GM18870 (cell line): ENCODE data around the gene NCF1.
"Not testable (repeated sequence)": the region's sequence is repeated elsewhere in the genome, so short reads cannot be mapped to it uniquely, and the experiment has no call there.

Source experiments
- ATAC-seq: cut with Tn5 transposase; IDR thresholded peaks from one replicate; pipeline ENCODE4 v1.9.1; 2021; ENCODE audit warnings: moderate library complexity; ENCODE audit not compliant: unreplicated experiment

NCF1 gene

GRCh38 chr7:74773760-74774750 is at the start of gene NCF1:
Gene NCF1, plus strand, starts transcription at chr7:74774011. Its CDS starts 21 bp downstream, at chr7:74774032.
- peak; percentile 69 for ATAC-seq

- no peak for ATAC-seq
Measured at GRCh38 chr7:74725840-74726239, 48.0 kb upstream of the NCF1 start.

DNA sequence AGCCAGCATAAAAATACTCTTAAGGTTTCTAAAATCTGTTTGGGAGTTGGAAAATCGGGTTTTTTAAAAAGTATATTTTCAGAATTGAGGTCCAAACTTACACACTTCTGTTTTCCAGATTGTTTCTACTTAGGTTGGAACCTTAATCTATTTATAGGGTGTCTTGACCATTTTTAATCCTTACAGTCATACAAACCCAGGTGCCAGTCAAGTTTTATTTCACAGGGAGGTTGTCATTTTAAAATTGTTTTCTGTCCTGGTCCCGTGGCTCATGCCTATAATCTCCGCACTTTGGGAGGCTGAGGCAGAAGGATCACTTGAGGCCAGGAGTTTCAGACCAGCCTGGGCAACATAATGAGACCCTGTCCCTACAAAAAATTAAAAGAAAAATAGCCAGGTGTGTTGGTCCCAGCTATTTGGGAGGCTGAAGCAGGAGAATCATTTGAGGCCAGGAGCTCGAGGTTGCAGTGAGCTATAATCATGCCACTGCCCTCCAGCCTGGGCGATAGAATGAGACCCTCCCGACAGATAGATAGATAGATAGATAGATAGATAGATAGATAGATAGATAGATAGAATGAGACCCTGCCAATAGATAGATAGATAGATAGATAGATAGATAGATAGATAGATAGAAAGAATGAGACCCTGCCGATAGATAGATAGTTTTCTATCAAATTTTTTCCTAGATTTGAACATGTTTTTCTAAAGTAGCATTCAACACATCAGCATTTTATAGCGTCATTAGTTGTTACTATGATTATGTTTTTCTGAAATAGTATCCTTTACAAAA is 47.3 kb upstream of the NCF1 start:
- ATAC-seq = no peak

- not testable (repeated sequence) for ATAC-seq
Measured at GRCh38 chr7:74728686-74729085, 45.1 kb upstream of the NCF1 start.

DNA sequence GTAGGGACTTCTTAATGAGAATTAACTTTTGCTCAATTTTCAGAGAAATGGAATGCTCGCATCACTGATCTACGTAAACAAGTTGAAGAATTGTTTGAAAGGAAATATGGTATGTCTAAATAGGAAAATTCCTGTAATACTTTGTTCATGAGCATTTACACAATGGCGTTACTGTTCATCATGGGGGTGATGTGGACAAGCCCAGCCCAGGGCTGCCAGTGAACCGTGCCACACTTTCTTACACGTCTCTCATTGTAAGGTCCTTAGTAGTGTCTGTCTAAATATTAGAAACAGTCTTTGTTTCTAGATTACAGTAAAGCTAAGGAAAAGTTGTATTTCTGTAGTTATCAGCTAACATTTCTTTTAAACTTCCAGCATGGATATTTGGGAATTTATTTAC is 43.6 kb upstream of the NCF1 start:
- not testable (repeated sequence) for ATAC-seq

- ATAC-seq = not testable (repeated sequence)
Measured at GRCh38 chr7:74739974-74740703, 33.7 kb upstream of the NCF1 start.

GRCh38 chr7:74743936-74744557 is 29.8 kb upstream of the NCF1 start:
- ATAC-seq = not testable (repeated sequence)

GRCh38 chr7:74753921-74754482 is 19.8 kb upstream of the NCF1 start:
- ATAC-seq = not testable (repeated sequence)

DNA sequence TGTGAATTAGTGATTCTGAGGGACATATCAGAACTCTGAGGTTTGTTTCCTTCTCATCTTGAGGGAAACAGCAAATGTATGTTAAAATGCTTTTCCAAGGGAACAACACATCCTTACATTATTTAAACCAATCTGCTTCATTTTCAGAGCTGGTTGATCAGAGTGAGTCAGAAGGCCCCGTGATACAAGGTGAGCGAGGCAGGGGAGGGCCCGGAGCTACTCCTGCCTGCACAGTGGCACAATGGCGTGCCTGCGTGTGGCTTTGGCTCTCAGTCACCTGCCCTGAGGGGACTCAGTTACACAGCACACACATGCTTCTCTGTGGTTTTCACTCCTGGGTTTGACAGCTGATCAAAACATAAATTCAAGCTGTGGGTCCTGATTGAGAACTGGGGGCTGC is 17.1 kb upstream of the NCF1 start:
- ATAC-seq = not testable (repeated sequence)

DNA sequence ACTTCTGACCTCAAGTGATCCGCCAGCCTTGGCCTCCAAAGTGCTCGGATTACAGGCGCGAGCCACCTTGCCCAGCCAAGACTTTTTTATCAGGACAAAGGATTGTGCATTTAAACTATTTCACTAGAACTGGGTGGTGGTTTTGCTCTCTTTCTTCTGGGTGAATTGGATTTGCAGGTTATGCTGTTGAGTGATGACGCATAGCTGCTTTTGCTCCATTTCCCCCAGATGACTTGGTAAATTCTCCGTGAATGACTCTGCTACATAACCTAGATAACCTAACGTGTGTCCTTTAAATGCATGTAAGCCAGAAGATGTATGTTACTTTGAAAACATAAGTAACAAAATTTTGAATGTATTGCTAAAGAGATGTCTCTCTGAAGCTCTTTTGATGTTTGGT is 15.5 kb upstream of the NCF1 start:
- ATAC-seq = not testable (repeated sequence)

GRCh38 chr7:74758982-74759381 is 14.8 kb upstream of the NCF1 start:
- ATAC-seq = not testable (repeated sequence)

- not testable (repeated sequence) for ATAC-seq
Measured at GRCh38 chr7:74765205-74765918, 8.4 kb upstream of the NCF1 start.

DNA sequence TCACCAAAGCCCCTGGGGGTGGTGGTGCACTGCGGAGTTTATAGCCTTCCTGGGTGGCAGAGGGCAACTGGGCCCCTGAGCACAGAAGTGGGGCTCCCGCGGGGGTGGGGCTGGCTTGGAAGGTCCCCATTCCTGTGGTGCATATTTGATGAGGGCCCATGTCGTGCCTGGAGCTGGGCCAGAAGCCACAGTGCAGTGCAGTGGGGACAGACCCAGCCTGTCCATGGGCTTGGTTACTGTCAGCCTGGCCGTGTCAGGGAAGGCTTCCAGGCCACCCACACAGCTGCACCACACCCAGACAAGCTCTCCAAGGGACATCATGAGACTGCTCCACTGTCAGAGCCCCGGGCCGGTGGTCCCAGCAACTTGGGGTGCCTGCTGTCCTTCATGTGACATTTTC is 7.3 kb upstream of the NCF1 start:
- not testable (repeated sequence) for ATAC-seq

- ATAC-seq = not testable (repeated sequence)
Measured at GRCh38 chr7:74766991-74767390, 6.8 kb upstream of the NCF1 start.

GRCh38 chr7:74770062-74770461 is 3.7 kb upstream of the NCF1 start:
- ATAC-seq = not testable (repeated sequence)

- not testable (repeated sequence) for ATAC-seq
Measured at GRCh38 chr7:74772093-74772492, 1.7 kb upstream of the NCF1 start.

DNA sequence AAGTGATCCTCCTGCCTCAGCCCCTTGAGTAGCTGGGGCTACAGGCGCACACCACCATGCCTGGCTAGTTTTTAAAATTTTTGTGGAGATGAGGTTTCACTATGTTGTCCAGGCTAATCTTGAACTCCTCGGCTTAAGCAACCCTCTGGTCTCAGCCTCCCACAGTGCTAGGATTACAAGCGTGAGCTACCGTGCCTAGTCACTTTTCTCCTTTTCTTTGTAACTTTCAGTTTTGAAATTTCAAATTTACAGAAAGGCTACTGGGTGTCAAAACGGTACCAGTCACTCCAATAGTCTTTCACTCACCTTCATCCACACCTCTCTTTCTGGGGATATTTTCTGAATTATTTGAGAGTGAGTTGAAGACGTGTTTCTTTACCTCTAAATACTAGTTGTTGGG is 1.3 kb downstream of the NCF1 start:
- peak; percentile 49 for ATAC-seq

DNA sequence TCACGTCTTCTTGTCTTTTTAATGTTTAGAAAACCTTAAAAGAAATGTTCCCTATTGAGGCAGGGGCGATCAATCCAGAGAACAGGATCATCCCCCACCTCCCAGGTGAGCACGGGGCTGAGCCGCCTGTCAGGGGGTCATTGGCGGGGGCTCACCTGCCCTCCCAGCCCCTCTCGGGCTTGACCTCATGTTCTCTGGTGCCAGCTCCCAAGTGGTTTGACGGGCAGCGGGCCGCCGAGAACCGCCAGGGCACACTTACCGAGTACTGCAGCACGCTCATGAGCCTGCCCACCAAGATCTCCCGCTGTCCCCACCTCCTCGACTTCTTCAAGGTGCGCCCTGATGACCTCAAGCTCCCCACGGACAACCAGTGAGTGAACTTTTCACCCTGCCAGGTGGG is 5.2 kb downstream of the NCF1 start:
- ATAC-seq = not testable (repeated sequence)

DNA sequence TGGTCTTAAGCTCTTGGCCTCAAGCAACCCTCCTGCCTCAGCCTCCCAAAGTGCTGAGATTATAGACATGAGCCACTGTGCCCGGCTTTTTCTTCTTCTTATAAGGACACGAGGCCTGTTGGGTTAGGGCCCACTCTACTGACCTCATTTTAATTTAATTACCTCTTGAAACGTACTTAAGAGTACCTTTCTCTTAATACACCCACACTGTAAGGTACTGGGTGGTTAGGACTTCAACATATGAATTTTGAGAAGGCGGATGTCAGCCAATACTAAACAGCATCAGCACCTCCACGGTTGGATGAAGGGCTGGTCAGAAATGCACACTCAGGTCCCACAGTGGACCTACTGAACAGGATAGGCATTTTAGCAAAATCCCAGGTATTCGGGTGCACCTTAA is 7.9 kb downstream of the NCF1 start:
- ATAC-seq = not testable (repeated sequence)
